Measurements from ENCODE around the gene SPRY1.

Gene SPRY1

DNA sequence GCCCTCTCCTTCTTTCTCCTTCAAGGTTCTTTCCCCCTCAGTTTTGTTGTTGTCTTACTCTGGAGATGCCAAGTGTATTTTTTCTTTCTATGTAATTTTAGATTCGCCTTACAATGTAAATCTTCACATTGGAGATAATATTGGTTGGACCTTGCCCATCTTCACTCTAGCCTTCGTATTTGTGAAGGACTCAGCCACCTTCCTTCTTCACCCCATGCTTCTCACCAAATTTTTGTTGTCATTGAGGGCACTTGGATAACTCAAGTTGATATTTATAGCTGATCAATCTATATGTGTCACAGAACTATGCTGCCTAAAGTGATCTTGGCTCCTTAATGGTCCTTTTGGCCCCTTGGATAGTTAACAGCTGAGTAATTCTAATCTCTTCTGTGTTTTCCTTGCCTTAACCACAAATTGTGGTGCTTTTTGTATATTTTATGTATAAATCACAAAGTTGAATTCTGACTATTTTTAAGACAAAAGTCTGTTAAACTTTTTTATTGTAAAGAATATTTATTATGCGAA lies 6.5 kb downstream of the SPRY1 start:
- Histone ChIP-seq H3K4me3 (replicated peaks; ENCODE audit: insufficient read depth, low read length) (no peak overlapping the region), H3K27me3 (ENCODE audit: insufficient read depth, poor library complexity, severe bottlenecking) (no peaks in the 10 kb centered on the region), H3K27ac (replicated peaks) (no peak overlapping the region)
- DNase-seq (ENCODE audit: low read depth in 1 of 2, low spot score in 1 of 2) = no peak
- TF ChIP-seq SPI1 (IDR thresholded peaks at IDR 0.05; ENCODE audit: borderline replicate concordance, low read depth) (no peak), GABPA (IDR thresholded peaks at IDR 0.05; ENCODE audit: low read depth) (no peak), POLR2AphosphoS5 (IDR thresholded peaks at IDR 0.05; ENCODE audit: low read depth) (no peak)
- TF ChIP-seq, protein P1, sequence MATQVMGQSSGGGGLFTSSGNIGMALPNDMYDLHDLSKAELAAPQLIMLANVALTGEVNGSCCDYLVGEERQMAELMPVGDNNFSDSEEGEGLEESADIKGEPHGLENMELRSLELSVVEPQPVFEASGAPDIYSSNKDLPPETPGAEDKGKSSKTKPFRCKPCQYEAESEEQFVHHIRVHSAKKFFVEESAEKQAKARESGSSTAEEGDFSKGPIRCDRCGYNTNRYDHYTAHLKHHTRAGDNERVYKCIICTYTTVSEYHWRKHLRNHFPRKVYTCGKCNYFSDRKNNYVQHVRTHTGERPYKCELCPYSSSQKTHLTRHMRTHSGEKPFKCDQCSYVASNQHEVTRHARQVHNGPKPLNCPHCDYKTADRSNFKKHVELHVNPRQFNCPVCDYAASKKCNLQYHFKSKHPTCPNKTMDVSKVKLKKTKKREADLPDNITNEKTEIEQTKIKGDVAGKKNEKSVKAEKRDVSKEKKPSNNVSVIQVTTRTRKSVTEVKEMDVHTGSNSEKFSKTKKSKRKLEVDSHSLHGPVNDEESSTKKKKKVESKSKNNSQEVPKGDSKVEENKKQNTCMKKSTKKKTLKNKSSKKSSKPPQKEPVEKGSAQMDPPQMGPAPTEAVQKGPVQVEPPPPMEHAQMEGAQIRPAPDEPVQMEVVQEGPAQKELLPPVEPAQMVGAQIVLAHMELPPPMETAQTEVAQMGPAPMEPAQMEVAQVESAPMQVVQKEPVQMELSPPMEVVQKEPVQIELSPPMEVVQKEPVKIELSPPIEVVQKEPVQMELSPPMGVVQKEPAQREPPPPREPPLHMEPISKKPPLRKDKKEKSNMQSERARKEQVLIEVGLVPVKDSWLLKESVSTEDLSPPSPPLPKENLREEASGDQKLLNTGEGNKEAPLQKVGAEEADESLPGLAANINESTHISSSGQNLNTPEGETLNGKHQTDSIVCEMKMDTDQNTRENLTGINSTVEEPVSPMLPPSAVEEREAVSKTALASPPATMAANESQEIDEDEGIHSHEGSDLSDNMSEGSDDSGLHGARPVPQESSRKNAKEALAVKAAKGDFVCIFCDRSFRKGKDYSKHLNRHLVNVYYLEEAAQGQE (IDR thresholded peaks at IDR 0.05; ENCODE audit: insufficient replicate concordance, low read depth) = no peak
- TF ChIP-seq, protein P2, sequence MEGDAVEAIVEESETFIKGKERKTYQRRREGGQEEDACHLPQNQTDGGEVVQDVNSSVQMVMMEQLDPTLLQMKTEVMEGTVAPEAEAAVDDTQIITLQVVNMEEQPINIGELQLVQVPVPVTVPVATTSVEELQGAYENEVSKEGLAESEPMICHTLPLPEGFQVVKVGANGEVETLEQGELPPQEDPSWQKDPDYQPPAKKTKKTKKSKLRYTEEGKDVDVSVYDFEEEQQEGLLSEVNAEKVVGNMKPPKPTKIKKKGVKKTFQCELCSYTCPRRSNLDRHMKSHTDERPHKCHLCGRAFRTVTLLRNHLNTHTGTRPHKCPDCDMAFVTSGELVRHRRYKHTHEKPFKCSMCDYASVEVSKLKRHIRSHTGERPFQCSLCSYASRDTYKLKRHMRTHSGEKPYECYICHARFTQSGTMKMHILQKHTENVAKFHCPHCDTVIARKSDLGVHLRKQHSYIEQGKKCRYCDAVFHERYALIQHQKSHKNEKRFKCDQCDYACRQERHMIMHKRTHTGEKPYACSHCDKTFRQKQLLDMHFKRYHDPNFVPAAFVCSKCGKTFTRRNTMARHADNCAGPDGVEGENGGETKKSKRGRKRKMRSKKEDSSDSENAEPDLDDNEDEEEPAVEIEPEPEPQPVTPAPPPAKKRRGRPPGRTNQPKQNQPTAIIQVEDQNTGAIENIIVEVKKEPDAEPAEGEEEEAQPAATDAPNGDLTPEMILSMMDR (IDR thresholded peaks at IDR 0.05; ENCODE audit: insufficient read depth, low read length) = no peak

DNA sequence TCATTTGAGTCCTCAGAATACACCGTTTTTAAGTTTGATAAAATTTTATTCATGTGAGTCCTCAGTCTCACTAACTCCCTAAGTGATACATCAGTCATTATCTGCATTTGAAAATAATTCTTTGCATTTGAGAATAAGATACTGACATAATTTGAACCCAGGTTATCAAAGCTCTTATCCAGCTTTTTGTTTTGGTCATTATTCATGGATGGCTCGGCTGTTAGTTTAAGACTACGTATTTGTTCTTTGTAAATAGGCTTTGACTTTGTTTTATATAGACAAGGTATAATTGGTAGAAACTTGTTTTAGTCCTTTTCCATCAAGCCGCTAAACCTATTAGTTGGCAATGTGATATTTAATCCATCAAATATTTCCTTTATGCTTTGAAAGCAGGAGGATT lies 7.9 kb downstream of the SPRY1 start:
- no peak overlapping the region for H3K4me3 ChIP-seq (replicated peaks; ENCODE audit: insufficient read depth, low read length)
- no peak overlapping the region for H3K27ac ChIP-seq (replicated peaks)
- TF ChIP-seq SPI1 (IDR thresholded peaks at IDR 0.05; ENCODE audit: borderline replicate concordance, low read depth) (no peak), GABPA (IDR thresholded peaks at IDR 0.05; ENCODE audit: low read depth) (no peak), POLR2AphosphoS5 (IDR thresholded peaks at IDR 0.05; ENCODE audit: low read depth) (no peak)
- TF ChIP-seq, protein P1 (IDR thresholded peaks at IDR 0.05; ENCODE audit: insufficient replicate concordance, low read depth) = no peak
- TF ChIP-seq, protein P2 (IDR thresholded peaks at IDR 0.05; ENCODE audit: insufficient read depth, low read length) = no peak
- no peaks in the 10 kb centered on the region for H3K27me3 ChIP-seq (ENCODE audit: insufficient read depth, poor library complexity, severe bottlenecking)
- no peak for DNase-seq (ENCODE audit: low read depth in 1 of 2, low spot score in 1 of 2)

DNA sequence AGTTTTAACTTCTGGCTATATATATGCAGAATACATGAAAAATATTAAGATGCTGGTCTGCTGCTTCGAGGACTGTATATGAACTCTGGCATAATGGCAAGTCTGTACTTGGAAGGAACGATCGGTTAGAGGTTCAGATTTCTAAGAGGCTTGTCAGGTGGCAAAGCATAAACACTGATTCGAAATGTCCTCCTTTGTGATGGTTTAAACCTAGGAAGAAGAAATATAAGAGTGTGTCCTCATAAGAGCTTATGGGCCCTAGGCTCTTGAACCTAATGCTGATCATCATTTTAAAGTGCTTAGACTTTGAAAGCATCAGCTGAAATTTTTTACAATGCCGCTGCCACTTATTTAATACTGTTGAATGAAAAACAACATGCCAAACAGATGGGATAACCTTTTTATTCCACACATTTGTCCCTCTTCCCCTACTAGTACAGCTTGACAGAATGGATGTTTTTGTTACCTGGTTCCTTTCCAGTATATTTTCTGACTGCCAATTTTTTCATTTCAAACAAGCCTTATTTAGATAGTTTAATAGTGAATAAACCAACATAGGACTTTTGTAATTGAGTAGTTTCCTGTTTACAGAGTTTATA lies 8.8 kb downstream of the SPRY1 start:
- TF ChIP-seq, protein P2 (IDR thresholded peaks at IDR 0.05; ENCODE audit: insufficient read depth, low read length) = no peak
- TF ChIP-seq GABPA (IDR thresholded peaks at IDR 0.05; ENCODE audit: low read depth) = no peak
- no peak for TF ChIP-seq SPI1 (IDR thresholded peaks at IDR 0.05; ENCODE audit: borderline replicate concordance, low read depth)
- no peak for TF ChIP-seq POLR2AphosphoS5 (IDR thresholded peaks at IDR 0.05; ENCODE audit: low read depth)
- TF ChIP-seq, protein P1 (IDR thresholded peaks at IDR 0.05; ENCODE audit: insufficient replicate concordance, low read depth) = no peak
- no peak overlapping the region for H3K4me3 ChIP-seq (replicated peaks; ENCODE audit: insufficient read depth, low read length)

More for the DNA sequence above, 8.8 kb downstream of the SPRY1 start:
- Histone ChIP-seq H3K27ac (replicated peaks) (no peak overlapping the region), H3K27me3 (ENCODE audit: insufficient read depth, poor library complexity, severe bottlenecking) (no peaks in the 10 kb centered on the region)
- DNase-seq (ENCODE audit: low read depth in 1 of 2, low spot score in 1 of 2) = no peak
